M059J (cell line): ENCODE measurements around the gene CALN1. TPM values are rescaled to one million over a fixed set of nuclear protein-coding genes. Genes with fewer than 3 reads are reported as not detected.
"Not testable (repeated sequence)": the region's sequence is repeated elsewhere in the genome, so short reads cannot be mapped to it uniquely, and the experiment has no call there.

Source experiments
- DNase-seq: peaks from one replicate; pipeline ENCODE4 v3.0.0-alpha.2; 2012; ENCODE audit warnings: low read depth
- total RNA-seq: library from RNA; depleted of rRNA; stranded (reverse); fragments of >200 nt; shearing (Covaris generic); gene quantifications from 2 replicates; pipeline ENCODE4 v1.2.3, GENCODE V29; 2014

The CALN1 gene
- total RNA-seq, 1 experiment from 2014 or later = not detected

DNA sequence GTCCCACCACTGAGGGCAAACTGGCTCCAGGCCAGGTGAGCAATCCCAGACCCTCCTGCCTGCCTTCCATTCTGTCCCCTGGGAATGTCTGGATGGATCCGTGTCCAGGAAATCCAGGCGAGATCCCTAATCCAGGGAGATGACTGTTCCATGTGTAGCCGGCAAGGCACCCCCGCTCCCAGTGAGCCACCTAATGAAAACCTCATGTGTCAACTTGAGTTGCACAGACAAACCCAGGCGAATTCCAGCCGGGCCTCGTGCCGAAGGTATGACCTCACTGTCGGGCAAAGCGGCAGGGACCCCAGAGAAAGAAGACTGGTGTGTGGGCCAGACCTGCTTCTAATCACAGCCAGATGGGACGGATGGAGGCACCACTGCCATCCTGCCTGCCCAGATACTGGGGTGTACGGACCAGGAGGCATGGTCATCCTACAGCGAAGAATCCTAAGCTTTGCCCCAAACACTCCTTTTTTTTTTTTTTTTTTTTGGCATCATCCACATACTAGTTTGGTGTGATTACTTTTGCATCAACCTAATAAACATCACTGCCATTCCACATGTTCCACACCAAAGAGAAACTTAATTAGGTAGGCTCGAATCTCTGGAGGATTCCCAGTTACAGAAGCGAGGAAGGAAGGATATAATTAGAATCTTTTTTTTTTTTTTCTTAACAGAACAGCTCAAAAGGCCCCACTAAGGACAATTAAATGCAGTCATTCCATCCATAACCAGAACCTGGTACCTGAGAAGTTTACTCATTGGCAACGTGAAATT is 313.1 kb downstream of the CALN1 start:
- DNase-seq = peak; percentile 33

DNA sequence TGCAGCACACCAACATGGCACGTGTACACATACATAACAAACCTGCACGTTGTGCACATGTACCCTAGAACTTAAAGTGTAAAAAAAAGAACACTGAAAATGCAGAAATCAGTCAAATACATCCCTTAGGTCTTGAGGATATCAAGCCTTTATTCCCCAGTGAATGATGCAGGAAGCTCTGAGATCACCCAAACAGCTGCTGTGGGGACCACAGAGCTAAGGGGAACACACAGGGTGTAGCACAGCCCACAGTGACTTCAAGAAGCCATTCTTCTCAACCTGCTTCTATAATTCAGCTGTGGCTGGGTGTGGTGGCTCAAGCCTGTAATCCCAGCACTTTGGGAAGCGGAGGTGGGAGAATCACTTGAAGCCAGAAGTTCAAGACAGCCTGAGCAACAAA is 314.9 kb downstream of the CALN1 start:
- no peak for DNase-seq

DNA sequence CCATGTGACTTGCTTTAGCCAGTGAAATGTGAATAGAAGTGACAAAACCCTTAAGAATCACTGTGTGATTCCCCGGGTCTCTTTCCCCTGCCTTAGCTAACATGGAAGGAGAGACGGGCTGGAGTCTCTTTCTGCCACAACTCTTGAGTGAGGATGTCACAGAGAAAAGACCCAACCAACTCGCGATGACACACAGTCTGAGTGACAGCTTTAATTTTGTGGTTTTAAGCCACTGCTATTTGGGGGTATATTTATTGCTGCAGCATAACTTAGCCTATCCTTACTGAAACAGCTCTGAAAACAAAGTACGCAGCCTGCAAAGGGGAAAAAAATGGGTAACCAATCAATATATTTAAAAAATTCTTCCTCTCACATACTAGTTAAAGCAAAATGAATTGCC is 319.4 kb downstream of the CALN1 start:
- no peak for DNase-seq

- DNase-seq = no peak
Observed at GRCh38 chr7:72087926-72088325, 324.2 kb downstream of the CALN1 start.

GRCh38 chr7:72080865-72081510 is 331.1 kb downstream of the CALN1 start:
- DNase-seq = no peak

GRCh38 chr7:72080341-72080766 is 331.8 kb downstream of the CALN1 start:
- no peak for DNase-seq

GRCh38 chr7:72078856-72079255 is 333.3 kb downstream of the CALN1 start:
- no peak for DNase-seq

DNA sequence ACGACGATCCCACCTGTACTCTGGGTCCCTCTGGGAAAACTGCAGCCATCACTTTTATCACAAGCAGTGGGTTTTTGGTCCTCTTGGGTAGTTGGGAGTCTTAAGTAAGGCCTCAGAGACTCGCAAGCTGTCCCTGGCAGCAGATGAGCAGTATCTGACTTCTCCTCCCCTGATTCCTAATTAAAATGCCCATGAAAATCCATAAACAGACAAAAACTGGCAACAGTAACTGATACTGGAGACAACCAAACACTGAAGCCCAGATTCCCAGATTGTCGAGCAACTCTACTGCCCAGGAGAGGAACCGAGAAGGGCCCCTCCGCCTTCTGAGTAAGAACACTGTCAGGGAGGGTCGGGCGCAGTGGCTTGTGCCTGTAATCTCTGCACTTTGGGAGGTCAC is 333.8 kb downstream of the CALN1 start:
- no peak for DNase-seq

- no peak for DNase-seq
Observed at GRCh38 chr7:72077786-72078185, 334.4 kb downstream of the CALN1 start.

DNA sequence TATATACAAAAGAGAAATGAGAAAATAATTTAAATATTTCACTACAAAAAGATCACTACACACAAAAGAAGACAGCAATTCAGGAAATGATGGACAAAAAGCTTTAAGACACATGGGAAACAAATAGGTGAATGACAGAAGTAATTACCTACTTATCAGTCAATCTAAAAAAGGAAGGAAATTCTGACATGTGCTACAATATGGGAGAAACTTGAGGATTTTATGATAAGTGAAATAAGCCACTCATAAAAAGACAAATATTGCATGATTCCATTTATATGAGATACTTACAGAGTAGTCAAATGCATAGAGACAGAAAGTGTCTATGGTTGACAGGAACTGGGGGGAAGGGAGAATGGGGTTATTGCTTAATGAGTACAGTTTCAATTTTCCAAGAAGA is 339.2 kb downstream of the CALN1 start:
- no peak for DNase-seq

GRCh38 chr7:72069263-72069662 is 342.9 kb downstream of the CALN1 start:
- DNase-seq = peak; percentile 9

GRCh38 chr7:72065764-72066163 is 346.4 kb downstream of the CALN1 start:
- DNase-seq = not testable (repeated sequence)

DNA sequence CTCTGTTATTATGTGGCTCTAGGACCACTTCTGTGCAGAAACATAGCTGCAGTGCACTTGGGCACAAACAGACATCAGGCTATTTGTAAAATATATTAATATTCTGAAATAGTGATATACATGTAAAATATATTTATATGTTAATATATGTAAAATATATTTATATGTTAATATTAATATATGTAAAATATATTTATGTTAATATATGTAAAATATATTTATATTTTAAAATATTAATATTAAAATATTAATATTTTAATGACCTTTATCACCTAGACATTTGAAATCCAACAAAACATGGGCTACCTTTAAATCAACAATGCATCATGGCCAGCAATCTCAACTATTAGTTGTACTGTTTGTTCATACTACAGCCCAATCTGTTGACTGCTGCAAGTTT is 347.2 kb downstream of the CALN1 start:
- DNase-seq = no peak

DNA sequence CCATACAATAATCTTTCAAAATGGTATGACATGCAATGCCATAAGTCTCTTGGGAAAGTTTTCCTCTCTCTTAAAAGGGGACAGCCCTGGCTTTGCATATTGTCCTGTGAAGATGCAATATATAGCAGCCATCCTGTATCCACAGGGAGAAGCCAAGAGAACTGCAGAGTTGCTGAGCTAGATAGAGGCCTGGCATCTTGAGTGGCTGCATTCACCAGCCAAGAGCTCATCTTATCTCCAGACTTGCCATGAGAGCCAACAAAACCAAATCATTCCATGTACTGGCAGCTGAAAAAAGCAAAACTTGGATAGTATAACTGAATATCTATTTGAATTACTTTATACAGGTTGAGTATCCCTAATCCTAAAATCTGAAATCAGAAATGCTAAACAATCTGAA is 348.8 kb downstream of the CALN1 start:
- no peak for DNase-seq

DNA sequence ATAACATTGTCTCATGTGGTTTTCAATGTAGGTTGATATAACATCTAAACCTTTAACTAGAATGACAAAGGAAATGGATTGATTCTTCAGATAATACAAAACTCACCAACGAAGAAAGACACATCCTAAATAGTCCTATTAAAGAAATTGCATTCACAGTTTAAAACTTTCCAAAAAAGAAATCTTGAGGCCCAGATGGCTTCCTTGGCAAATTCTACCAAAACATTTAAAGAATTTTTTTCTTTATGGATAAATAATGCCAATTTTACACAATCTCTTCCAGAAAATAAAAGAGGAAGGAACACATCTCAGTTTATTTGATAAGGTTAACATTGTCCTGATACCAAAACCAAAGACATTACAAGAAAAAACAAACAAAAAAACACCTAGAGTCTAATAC is 349.5 kb downstream of the CALN1 start:
- DNase-seq = no peak

DNA sequence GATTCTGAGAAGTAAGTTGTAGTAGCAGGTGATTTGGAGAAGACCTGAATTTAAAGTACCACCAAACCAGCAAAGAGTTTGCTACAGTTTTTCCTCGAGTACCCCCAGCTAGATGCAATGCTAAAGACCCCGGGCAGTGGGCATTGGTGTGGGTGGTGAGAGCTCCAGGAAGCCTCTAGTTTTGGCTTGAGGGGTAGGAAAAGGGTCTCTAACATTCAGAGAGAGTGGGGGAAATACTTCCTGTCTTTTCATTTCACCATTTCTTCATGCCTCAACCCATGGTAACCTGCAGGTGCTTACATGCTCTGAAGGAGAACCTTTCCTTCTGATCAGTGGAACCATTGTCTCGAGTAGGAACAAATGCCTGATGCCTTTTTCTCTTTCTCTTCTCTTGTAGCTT is 352.2 kb downstream of the CALN1 start:
- no peak for DNase-seq

DNA sequence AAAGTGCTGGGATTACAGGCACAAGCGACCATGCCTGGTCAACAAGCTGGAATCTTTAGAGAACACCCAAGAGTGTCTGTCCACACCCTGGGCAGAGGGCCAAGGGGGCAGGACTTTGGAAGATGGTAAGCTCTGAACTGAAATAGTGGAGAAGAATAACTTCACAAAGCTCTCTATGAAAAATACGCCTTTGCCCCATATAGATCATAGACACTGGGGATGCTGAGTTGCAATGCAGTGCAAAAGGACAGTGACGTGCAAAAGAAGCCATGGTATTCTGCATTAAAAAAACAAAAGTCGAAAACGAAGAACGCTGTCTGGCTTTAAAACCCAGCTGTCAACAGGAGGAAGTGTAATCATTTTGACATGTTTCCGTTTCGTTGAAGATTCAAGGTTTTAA is 353.6 kb downstream of the CALN1 start:
- DNase-seq = no peak

GRCh38 chr7:72057796-72058195 is 354.3 kb downstream of the CALN1 start:
- DNase-seq = no peak

DNA sequence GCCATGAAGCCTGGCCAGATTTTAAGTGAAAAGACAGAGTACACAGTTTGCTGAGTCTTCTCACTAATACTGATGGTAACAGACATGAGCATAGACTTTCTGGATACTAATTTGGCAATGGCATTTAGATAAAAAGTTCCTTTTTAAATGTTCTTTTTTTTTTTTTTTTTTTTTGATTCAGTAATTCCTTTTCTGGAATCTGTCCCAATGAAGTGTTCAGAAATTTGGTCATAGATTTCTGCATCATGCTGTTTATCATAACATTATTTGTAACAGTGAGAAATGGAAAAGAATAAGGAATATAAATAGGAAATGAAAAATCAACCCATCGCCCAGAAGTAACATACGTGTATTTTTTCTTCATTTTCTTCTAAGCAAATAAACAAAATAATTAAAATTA is 354.9 kb downstream of the CALN1 start:
- no peak for DNase-seq

DNA sequence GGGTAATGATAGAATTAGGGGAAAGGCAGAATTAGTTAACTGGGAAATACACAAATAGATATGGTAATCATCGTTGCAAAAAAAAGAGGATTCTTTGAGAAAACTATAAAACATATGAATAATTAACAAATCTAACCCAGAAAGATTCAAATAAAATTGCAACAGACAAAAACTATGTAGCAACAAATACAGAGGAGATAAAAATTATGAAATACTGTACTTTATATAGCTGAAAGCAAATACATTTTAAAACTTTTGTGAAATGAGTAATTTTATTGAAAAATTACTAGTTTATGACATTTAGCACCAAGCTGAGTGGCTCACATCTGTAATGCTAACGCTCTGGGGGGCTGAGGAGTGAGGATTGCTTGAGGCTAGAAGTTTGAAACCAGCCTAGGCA is 356.7 kb downstream of the CALN1 start:
- no peak for DNase-seq

GRCh38 chr7:72053292-72053691 is 358.8 kb downstream of the CALN1 start:
- no peak for DNase-seq

DNA sequence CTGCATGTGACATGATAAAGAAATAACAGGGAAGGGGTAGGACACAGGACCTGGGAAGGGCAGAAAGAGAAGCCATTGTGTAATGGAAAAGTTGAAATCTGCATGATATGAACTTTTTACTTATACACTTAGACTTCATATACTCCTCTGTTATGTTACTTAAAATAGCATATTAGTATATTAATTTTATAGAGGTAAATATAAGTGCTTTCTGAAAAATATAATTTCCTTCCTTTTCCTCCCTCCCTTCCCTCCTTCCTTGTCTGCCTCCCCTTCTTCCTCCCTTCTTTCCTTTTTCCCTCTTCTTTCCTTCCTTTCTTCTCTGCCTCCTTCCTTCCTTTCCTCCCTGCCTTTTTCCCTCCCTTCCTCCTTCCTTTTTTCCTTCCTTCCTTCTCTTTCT is 363.7 kb downstream of the CALN1 start:
- DNase-seq = no peak

GRCh38 chr7:72042855-72043254 is 369.3 kb downstream of the CALN1 start:
- DNase-seq = no peak

DNA sequence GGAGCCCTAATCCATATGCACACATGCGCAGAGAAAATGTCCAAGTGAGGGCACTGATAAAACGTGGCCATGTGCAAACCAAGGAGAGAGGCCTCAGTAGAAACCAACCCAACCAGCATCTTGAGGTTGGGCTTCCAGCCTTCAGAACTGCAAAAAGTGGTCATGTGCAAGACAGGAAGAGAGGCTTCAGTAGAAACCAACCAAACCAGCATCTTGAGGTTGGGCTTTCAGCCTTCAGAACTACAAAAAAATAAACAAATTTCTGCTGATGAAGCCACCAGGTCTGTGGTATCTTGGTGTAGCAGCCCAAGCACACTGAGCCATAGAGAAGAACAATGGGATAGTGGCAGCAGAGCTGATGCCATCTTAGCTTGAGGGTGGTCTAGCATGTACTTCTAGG is 371.5 kb downstream of the CALN1 start:
- no peak for DNase-seq
